Prostate gland (tissue), 2 donors: Measurements from ENCODE around the gene PCSK6. TPM values are rescaled to one million over a fixed set of nuclear protein-coding genes. Genes with fewer than 3 reads are reported as not detected.

Source experiments
- DNase-seq: peaks from one replicate; pipeline ENCODE4 v3.0.0-alpha.2; 2019; ENCODE audit warnings: low spot score
- H3K27ac ChIP-seq, 2 donors: fragments of 200-600 bp; sonication (generic); 2 replicates each; pipeline ENCODE4 v1.5.1; 2017 to 2019
- H3K27me3 ChIP-seq: fragments of 200-600 bp; sonication (generic); replicated peaks from 2 replicates; pipeline ENCODE4 v1.5.1; 2019; ENCODE audit not compliant: insufficient read depth
- H3K36me3 ChIP-seq, 2 donors: fragments of 200-600 bp; sonication (generic); 1 replicate in 1 of 2; 2 replicates in 1 of 2; pipeline versions ENCODE4 v1.5.1 to v1.8.1; 2017 to 2019
- H3K4me1 ChIP-seq: fragments of 200-600 bp; sonication (generic); replicated peaks from 2 replicates; pipeline ENCODE4 v1.5.1; 2019
- H3K4me3 ChIP-seq, 2 donors: fragments of 200-600 bp; sonication (generic); 2 replicates each; pipeline ENCODE4 v1.5.1; 2017 to 2019
- H3K9me3 ChIP-seq: fragments of 200-600 bp; sonication (generic); 2 replicates; pipeline ENCODE4 v1.5.1; 2017
- POLR2A ChIP-seq: fragments of 450-650 bp; IDR thresholded peaks from one replicate; pipeline ENCODE4 v1.6.1; 2016; ENCODE audit warnings: antibody characterized with exemption, mild to moderate bottlenecking
- POLR2AphosphoS5 ChIP-seq: sonication (generic); formaldehyde crosslinking; IDR thresholded peaks from one replicate; pipeline ENCODE4 v1.6.1; 2017; ENCODE audit warnings: antibody characterized with exemption
- WGBS: methylation state at CpG from one replicate; pipeline ENCODE4 v1.1.5; 2018; 5-methylcytosine and 5-hydroxymethylcytosine counted together
- intact Hi-C: fragments of 100-400 bp; cut with DNase I; formaldehyde crosslinking; loops from one replicate; pipeline ENCODE4 v1.14.2; 2022
- total RNA-seq, 2 donors: library from RNA; depleted of rRNA; stranded (reverse); fragments of >200 nt; gene quantifications; one replicate each; pipeline ENCODE4 v1.1.0, GENCODE V29; 2016
- TF ChIP-seq, protein P1 (sequence below), 4 experiments: fragments of 200-600 bp in 2 of 4; fragments of 450-650 bp in 2 of 4; sonication (generic) in 2 of 4; IDR thresholded peaks; 1 replicate in 3 of 4; 2 replicates in 1 of 4; pipeline ENCODE4 v1.5.1; 2016 to 2019; ENCODE audit warnings: antibody characterized with exemption in 4 of 4, mild to moderate bottlenecking in 2 of 4, moderate library complexity in 2 of 4

The PCSK6 gene
- total RNA-seq, 2 donors from 2014 or later = 4.4 to 84.1 TPM

GRCh38 chr15:101329309-101329863 is 160.1 kb downstream of the PCSK6 start:
- no peak for TF ChIP-seq POLR2A
- no peak for TF ChIP-seq POLR2AphosphoS5
- TF ChIP-seq, protein P1, sequence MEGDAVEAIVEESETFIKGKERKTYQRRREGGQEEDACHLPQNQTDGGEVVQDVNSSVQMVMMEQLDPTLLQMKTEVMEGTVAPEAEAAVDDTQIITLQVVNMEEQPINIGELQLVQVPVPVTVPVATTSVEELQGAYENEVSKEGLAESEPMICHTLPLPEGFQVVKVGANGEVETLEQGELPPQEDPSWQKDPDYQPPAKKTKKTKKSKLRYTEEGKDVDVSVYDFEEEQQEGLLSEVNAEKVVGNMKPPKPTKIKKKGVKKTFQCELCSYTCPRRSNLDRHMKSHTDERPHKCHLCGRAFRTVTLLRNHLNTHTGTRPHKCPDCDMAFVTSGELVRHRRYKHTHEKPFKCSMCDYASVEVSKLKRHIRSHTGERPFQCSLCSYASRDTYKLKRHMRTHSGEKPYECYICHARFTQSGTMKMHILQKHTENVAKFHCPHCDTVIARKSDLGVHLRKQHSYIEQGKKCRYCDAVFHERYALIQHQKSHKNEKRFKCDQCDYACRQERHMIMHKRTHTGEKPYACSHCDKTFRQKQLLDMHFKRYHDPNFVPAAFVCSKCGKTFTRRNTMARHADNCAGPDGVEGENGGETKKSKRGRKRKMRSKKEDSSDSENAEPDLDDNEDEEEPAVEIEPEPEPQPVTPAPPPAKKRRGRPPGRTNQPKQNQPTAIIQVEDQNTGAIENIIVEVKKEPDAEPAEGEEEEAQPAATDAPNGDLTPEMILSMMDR (IDR thresholded peaks at IDR 0.05) = no peak
- no peak overlapping the region for H3K27ac ChIP-seq
- no peaks in the 10 kb centered on the region for H3K4me1 ChIP-seq
- intact Hi-C loops = no loop called here
- WGBS = 68% methylated on average over 14 of the region's 14 CpGs
- no peaks in the 10 kb centered on the region for H3K27me3 ChIP-seq
- DNase-seq = no peak
- H3K9me3 ChIP-seq = no peaks in the 10 kb centered on the region
- no peaks in the 10 kb centered on the region for H3K36me3 ChIP-seq
- no peak overlapping the region for H3K4me3 ChIP-seq

DNA sequence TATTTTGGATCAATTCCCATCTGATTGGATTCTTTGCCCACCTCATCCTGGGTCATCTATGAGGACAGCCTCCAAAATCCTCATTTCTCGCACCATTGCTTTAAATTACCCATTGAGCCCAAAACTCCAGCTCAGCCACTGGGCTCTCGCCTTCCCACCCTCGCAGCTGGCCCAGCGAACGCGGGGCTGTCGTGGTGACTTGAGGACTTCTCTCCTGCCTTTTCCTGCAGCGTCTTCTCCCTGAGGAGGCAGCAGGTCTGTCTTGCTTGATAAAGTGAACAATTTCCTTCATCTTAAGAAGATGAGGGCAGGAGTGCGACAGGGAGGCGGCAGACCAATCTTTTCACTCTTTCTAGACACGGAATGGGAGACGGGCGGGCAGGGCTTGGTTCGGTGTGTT is 161.5 kb downstream of the PCSK6 start:
- intact Hi-C loops = no loop called here
- H3K27me3 ChIP-seq = no peaks in the 10 kb centered on the region
- no peaks in the 10 kb centered on the region for H3K9me3 ChIP-seq
- H3K4me1 ChIP-seq = no peaks in the 10 kb centered on the region
- H3K4me3 ChIP-seq = no peak overlapping the region
- WGBS = 80% methylated on average over 14 of the region's 14 CpGs
- DNase-seq = no peak
- TF ChIP-seq POLR2AphosphoS5 = no peak
- TF ChIP-seq POLR2A = no peak
- TF ChIP-seq, protein P1 (IDR thresholded peaks at IDR 0.05) = no peak
- no peaks in the 10 kb centered on the region for H3K36me3 ChIP-seq
- H3K27ac ChIP-seq = no peak overlapping the region

DNA sequence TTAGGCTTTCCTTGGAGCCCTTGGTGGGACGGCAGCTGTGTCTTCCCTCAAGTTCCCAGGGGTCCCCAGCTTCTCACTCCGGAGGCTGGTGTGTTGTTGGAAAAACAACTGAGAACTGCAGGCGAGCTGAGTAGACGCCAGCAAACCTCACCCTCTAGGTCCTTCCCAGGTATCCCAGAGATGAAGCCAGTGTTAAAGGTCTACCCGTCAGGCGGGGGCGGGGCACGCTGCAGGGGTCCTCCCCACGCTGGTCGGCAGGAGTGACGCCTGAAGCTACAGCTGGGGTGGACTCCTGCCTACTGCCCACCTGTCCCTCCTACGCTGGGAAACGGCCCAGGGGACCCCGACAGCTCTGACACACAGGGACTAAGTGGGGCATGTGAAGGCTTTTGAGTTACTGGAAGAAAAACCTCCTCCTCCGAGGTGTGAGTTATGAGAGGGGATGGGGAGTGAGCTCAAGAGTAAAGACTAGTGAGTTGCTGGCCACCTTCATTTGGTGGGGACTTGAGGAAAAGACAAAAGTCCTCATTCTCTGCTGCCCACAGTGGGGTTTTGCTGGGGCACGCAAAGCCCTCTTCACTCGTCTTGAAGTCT is 162.3 kb downstream of the PCSK6 start:
- DNase-seq = no peak
- H3K4me3 ChIP-seq = no peak overlapping the region
- no peaks in the 10 kb centered on the region for H3K9me3 ChIP-seq
- 73% methylated on average over 17 of the region's 17 CpGs for WGBS
- intact Hi-C loops = no loop called here
- no peaks in the 10 kb centered on the region for H3K4me1 ChIP-seq
- no peaks in the 10 kb centered on the region for H3K27me3 ChIP-seq
- no peaks in the 10 kb centered on the region for H3K36me3 ChIP-seq
- TF ChIP-seq, protein P1 (IDR thresholded peaks at IDR 0.05) = no peak
- TF ChIP-seq POLR2AphosphoS5 (no peak), POLR2A (no peak)
- no peak overlapping the region for H3K27ac ChIP-seq

GRCh38 chr15:101326462-101327146 is 162.9 kb downstream of the PCSK6 start:
- intact Hi-C loops = no loop called here
- TF ChIP-seq POLR2A = no peak
- no peak for TF ChIP-seq POLR2AphosphoS5
- TF ChIP-seq, protein P1 (IDR thresholded peaks at IDR 0.05) = no peak
- Histone ChIP-seq H3K4me1 (no peaks in the 10 kb centered on the region), H3K27me3 (no peaks in the 10 kb centered on the region), H3K4me3 (no peak overlapping the region), H3K36me3 (no peaks in the 10 kb centered on the region), H3K9me3 (no peaks in the 10 kb centered on the region), H3K27ac (no peak overlapping the region)
- DNase-seq = no peak
- 80% methylated on average over 21 of the region's 21 CpGs for WGBS

GRCh38 chr15:101326026-101326315 is 163.5 kb downstream of the PCSK6 start:
- TF ChIP-seq POLR2A = no peak
- TF ChIP-seq POLR2AphosphoS5 = no peak
- TF ChIP-seq, protein P1 (IDR thresholded peaks at IDR 0.05) = no peak
- no peak overlapping the region for H3K27ac ChIP-seq
- no peaks in the 10 kb centered on the region for H3K27me3 ChIP-seq
- no peak for DNase-seq
- no peaks in the 10 kb centered on the region for H3K9me3 ChIP-seq
- intact Hi-C loops = no loop called here
- 93% methylated on average over 8 of the region's 8 CpGs for WGBS
- H3K36me3 ChIP-seq = no peaks in the 10 kb centered on the region
- H3K4me3 ChIP-seq = no peak overlapping the region
- no peaks in the 10 kb centered on the region for H3K4me1 ChIP-seq
